ENCODE data around the gene BCR.

Gene BCR

DNA sequence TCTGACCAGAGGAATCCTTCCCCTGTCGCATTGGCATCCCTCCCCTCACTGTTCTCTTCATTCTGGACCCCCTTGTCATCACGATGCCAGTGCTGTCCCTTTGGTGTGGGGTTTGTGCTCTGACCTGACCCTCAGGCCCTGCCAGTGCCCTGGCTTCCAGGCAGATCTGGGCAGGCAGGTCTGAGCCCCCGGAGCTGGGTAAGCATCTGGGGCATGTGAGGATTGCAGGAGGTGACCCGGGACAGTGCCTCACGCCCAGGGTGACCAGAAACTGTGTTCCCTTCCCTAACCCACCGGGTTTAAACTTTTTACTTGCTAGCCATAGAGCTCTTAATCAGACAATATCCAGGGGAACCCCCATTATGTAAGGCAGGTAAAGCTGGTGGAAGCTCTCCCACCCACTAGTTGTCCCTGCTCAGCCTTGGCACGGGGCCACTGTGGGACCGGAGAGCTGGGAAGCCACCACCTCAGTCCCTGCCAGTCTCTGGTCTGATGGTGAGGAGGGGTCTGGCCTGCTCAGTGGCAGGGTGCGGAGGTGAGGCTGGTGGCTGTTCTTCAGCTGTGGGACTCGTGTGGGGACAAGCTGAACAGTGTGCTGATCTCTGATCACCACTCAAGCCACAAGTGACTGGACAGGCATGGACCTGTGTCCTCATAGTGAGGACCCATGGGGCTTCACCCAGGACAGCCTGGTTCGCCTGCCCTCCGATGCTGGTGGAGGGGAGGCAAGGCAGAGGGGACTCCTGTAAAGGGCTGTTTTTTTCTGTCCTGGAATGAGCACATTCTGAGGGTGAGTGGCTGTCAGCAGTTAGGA lies 38.0 kb downstream of the BCR start:
- no peak for DNase-seq

DNA sequence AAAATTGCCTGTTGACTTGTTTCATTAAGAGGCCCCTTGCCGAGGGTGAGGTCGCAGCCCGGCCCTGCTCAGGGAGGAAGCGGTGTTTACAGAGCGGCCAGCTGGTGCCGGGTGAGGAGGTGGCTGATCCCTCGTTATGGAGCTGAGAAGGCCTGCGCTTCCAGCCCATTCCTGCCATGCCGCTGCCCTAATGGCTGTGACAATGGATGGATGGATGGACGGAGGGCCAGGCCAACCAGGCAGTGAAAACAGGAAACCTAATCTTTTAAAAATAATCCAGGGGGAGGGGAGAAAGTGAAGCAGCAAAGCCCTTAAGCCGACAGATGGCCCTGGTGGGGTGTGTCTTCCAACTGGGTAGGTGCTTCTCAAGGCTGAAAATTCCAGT lies 38.5 kb downstream of the BCR start:
- peak; percentile 53 for DNase-seq

DNA sequence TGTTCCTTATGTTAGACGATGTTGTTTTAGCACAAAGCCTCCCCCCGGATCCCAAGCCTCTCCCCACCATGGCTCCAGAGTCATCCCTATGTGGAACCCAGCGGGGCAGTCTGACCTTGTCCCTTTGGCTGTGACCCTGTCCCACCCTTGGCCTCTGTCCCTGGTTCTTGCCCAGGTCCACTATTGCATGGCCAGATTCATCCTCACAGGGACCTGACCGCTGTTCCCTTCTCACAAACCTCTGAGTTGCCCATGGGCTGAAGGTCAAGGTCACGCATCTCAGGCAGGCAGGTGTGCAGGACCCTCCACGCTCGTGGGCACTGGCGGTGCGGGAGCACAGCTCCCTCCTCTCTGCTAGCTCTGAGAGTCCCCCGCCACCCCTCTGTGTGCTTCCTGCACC lies 39.0 kb downstream of the BCR start:
- no peak for DNase-seq

DNA sequence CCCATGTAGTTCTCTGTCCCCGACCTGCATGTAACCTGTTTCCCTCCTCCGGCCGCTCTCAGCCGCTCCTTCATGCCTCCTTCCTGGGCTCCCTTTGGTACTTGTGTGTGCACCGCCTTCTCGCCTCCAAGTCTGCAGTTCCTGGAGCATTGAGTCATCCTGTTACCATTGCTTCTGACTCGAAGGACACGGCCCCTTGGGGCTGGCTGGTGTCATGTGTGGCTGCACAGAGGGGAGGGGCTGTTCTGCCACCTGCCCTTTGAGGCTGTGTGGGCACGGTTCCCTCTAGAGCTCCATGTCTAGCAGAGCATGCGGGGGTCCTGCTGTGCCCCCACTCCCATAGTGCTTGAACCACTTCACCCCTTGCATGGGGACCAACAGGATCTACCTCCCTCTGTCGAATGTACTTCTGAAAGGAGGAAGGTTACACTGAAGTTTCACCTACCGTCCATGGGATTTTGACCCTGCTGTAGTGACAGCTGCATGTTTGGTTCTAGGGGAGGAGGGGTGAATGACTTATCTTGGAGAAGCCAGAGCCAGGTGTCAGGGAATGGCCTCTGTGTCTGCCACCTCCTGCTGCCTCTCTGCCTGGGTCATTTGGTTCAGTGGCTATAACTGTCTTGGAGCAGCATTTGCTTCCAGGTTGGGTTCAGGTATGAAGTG lies 39.6 kb downstream of the BCR start:
- DNase-seq = peak; percentile 81

DNA sequence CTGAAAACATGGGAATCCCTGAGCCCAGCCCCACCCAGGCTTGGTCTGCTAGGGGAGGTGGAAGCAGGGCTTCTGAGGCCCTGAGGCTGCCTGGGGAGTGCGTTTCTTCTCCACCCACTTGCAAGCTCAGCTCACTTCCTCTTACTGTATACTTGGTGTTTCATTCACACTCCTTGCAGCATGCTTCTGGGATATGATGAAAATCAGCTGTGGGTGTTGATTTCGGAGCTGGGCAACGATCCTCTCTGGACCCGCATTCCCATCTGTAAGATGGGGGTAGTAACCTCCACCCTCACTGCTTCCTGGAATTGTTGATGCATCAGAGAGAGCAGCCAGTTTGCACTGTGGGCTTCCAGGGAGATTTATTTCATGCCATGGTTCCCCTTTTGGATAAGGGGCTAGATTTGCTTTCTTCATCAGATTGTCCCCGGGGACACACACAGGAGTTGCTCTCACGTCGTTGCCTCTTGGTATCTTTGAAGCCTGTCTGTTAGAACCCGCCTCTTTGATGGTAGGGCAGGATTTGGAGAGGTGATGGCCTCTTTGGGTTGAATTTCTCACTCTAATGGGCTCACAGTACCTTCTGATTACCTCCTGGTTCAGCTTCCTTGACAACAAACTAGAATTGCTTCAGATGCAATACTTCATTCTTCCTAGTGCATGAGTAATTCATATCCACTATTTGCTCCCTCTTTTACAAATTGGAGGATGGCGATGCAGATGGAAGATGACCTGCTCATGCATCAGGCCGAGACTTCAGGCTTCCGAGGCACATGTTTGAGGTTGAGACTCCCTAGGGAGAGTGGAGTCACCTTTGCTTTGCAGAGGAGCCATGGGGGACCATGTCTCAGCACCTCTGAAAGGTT lies 40.4 kb downstream of the BCR start:
- peak; percentile 90 for DNase-seq

DNA sequence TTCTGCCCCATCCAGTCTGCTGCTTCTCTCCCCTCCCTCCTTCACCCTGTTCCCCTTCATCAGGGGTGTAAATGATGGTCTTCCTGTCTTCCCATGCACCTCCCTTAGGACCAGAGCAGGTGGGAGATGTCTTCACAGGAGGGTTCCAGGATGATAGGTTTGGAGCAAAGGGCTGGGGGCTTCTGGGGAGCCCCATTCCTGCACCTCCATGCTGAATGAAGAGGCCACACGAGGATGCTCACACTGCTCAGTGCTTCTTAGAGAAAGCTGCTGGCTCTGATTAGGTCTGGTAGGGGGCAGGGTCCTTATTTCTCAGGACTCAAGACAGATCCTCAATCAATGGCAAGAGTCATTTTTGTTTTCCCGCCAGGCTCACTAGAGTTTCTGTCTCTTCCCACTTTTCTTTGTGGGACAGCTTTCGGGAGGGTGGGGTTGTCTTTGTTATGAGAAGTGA lies 41.1 kb downstream of the BCR start:
- no peak for DNase-seq

DNA sequence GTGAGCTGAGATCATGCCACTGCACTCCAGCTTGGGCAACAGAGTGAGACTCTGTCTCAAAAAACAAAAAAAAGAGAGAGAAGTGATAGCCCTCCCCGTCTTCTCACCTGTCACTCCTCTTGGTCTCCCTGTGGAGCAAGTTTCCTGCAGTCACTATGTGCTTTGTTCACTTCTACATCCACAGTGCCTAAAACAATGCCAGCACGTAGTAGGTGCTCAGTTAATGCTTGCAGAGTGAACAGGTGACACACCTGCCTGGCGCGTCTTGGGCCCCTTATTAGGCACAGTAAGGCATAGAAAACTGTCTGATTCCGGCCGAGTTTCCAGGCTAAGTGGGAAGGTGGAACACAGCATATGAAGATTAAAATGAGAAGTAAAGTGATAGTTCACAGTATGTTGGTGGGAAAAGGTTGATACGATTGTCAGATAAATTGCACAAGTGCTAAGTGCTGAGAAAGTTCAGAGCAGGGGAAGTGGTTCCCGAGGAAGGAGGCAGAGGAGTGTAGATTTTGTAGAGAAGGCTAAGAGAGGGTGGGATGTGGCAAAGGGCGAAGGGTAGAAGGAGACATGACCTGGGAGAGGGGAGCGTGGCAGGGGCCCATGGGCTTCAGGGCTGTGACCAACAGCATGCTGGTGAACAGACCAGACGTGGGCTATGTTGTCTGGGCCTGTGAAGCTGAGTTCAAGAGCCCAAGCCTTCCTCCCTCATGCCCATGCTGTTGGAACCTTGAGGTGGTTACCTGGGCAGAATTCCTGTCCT lies 41.9 kb downstream of the BCR start:
- DNase-seq = peak; percentile 57

DNA sequence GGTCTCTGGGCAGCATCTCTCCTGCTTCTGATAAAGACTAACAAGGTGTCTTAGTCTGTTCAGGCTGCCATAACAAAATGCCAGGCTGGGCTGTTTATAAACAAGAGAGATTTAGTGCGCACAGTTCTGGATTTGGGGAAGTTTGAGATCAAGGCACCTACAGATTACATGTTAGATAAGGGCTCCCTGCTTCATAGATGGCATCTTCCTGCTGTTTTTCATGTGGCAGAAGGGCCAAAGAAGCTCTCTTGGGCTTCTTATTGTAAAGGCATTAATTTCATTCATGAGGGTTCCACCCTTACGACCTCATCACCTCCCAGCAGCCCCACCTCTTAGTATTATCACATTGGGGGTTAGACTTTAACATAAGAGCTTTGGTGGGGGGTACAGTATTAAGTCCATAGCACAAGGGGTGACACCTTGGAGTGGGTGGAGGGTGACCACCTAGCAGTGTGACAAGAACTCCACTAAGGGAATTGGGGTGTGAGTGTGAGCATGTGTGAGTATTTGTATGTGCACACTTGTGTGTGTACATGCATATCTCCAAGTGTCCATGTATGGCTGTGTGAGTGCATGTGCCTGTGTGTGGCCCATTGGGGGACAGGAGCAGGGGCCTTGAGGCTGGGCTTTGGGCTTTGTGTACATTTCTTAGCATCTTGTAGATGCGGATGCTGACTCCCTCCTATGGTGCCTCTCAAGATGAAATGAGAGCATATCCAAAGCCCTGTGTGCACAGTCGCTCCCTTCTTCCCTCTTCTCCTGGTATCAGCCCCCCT lies 42.7 kb downstream of the BCR start:
- DNase-seq = no peak

DNA sequence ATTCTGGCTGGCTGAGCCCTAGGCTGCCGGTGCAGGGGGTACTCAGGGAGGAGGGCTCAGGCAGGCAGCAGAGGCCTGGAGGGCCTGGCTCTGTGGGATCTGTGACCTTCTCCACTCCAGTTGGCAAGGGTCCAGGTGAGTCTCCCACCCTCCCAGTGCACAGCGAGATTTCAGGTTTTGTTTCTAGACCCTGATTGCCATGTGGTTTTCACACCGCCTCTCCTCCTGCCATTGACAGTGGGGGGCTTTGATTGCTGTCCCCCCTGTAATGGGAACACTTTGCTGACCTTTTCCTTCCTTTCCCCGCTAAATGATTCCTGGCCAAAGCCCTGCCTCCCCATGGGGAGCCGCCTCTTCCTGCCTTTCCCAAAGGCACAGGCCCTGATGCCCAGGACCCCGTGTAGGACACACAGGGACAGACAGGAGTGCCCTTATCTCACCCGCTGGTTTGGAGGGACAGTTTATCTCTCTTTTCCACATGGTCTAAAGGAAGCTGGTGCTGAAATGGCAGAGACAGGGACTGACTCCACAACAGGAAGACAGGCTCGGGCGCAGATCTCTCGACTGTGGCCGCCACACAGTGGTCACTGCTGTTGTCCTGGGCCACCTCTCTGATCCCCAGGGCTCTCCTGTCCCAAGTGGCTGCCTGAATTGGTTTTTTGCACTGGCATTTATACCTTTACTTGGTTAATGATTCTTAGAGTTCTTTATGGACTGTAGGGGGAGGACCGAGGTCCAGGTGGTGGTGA lies 43.4 kb downstream of the BCR start:
- DNase-seq = no peak

DNA sequence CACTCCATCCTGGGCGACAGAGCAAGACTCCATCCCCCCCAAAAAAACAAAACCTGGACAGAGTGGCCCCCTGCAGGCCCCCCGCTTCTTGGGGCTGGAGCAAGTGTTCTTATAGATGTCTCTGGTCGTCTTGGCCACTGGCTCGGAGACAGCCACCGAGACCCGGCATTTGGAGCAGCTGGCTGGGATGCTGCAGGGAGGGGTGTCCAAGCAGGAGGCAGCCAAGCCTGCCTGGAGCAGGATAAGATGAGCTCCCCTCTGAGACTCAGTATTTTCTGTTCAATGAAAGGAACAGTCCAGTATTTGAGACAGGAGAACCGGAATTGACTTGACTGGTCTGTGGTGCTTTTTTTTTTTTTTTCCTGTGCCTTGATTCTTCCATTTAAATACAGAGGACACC lies 44.5 kb downstream of the BCR start:
- no peak for DNase-seq

DNA sequence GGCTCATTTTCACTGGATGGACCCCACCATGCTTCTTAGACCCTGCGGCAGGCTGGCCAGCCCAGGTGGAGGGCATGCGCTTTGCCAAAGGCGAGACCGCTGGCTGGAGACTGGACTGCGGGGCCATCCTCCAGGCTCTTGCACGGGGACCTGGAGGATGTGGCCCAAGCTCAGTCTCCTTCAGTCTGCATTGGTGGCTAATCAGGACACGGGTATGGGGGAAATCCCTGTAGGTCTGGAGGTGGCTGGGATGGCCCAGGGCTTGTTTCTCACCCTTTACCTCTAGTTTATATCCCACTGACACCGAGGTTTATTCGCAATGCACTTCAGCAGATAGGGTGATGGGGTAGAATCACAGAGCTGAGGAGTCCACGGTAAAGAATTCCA lies 45.0 kb downstream of the BCR start:
- DNase-seq = no peak

DNA sequence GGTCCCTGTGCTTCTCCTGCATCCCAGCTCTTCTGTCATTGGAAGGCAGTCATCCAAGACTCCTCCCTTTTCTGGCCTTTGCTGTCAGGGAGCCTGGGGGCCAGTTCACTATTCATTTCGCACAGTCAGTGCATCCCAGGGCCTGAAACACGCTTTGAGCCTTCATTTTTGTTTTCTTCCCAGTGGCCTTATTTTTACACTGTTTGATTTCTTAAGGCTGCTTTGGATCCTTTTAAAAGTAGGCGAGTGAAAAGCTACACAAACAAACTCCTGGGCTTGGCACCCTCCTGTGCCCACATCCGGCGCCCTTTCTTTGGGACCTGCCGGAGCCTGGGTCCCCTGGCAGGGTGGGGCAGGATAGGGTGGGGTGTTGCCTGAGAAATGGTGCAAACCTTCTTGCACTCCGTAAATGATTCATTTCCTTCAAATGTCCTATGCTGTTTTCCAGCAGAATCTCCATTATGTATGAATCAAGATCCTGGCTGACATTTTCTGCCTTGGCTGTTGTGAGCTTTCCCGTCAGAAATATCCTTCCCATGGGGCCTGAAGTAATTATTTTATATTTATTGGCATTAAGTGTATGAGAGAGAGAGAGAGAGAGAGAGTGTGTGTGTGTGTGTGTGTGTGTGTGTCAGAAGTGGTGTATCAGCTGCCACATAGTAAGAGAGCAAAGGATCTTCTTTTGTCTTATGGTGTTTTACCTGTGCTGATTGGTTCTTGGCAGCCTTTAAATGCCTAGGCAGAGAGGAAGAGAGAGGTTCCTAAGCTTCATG lies 45.6 kb downstream of the BCR start:
- DNase-seq = peak; percentile 28

DNA sequence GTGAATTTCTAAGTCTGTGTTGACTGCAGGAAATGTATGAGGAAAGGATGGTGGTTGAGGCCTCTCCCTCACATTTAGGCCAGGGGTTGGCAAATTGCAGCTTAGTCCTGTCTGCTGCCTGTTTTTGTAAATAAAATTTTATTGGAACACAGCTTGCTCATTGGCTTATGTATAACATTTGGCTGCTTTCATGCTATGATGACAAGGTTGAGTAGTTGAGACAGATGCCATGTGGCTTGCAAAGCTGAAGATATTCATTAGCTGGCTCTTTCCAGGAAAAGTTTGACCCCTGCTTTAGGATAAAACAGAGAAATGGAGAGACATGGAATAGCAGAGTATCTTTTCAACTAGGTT lies 46.2 kb downstream of the BCR start:
- DNase-seq = no peak

DNA sequence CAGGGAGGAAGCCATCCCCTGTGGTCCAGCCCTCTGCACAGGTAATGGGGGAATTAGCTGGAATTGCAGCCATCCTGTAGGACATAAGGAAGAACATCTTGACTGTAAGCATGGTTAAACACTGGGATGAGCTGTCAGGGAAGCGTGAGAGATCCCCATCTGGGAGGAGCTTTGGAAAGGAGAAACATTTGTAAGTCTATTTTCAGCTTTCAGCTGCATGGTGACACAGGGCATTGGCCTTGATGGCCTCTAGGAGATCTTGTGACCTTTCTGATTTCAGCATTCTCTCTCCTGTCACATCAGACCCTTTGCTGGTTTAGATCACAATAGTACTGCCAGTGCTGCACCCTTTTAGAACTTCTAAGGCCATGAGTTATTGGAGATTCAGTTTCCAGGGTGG lies 47.1 kb downstream of the BCR start:
- peak; percentile 55 for DNase-seq

DNA sequence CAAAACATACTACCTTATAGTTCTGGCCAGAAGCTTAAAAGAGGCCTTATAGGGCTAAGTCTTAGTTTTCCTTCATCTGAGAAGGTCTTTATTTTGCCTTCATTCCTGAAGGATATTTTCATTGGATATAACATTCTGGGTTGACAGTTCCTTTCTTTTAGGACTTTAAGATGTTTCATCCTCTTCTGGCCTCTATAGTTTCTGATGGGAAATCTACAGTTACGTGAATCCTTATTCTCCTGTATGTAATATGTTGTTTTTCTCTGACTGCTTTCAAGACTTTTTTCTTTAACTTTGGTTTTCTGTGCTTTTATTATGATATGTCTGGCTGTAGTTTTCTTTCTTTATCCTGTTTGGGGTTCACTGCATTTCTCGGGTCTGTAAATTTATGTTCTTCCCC lies 48.2 kb downstream of the BCR start:
- no peak for DNase-seq

DNA sequence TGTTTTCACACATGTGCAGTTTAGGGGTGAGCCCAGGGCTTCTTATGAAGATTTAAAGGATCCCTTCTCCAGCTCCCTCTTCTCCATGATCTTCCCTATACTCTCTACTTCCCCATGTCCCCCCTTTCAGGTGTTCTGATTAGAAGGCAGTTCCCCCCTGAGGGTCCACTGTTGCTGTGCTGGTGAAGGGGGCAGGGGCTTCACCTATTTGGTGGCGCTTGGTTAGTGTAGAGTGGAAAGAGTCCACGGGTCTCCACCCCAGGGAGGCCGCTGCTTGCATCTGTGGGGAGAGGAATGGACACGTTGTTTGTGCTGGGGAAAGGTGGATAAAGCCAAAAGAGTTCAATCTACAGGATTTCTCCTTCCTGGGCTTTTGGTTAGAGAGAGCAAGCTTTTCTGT lies 49.3 kb downstream of the BCR start:
- DNase-seq = no peak

DNA sequence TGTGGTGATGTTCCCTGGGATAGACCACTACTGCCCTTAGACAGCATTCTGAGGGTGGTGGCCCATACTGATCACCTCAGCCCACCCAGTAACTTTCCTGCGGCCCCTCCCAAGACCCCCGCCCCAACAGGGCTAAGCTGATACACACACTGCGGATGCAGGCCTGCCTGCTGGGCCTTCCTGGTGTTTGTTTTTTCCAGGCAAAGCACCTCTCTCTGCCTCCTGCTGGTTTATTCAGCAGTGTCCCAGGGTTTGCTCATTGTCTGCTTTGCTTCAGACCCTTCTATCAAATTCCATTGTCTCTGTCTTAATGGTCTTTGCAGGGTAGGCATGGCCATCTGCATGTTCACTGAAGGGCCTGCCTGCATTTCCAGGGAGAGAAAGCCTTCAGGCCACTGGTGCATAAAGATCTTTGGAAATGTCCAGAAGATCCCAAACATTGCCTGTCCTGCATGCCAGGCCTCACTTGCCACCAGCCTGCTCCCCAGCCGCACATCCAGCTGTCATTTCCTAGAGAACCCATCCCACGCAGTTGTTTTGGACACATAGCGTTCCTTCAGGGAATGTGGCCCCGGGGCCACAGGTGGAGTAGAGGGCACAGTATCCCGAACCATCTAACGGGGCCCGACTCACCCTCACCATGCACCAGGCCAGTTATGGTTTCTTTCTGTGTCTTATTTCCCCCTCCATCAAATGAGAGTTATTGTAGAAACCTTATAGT lies 50.2 kb downstream of the BCR start:
- DNase-seq = no peak

DNA sequence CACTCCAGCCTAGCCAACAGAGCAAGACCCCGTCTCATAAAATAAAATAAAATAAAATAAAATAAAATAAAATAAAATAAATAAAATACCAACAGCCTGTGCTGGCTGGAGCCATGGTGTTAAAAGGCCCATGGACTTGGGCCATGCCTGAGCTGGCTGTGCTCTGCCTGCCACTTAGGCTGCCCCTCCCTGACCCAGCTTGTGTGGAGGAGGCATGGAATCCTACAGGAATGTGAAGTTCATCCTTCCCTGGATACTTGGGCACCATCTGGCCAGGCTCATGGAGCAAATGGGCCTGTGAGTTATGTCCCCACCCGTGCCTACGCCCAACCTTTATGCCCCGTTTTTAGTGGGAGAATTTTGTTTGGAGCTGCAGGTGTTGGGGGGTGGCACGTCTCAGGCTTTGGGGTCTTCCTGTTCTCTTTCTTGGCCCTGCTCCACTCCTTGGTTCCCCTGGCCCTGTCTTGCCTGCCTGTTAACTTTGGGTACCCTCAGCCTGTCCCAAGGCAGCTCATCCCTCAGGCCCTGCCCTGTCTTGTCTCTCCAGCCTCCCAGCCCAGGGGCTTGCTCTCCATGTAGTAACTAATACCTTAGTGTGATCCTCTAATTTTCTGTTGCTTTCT lies 51.3 kb downstream of the BCR start:
- no peak for DNase-seq
